Activated CD8-positive, alpha-beta memory T cell treated with anti-CD3 and anti-CD28 coated beads, Interleukin-2, amount 50 U/mL, for 1 hour (primary cell): ENCODE results near the gene ATP6V1E1.
"Not testable (repeated sequence)": the region's sequence is repeated elsewhere in the genome, so short reads cannot be mapped to it uniquely, and the experiment has no call there.

Source experiments
- DNase-seq: peaks from one replicate; pipeline ENCODE4 v3.0.0-alpha.2; 2020; ENCODE audit errors: extremely low read depth

The ATP6V1E1 gene

DNA sequence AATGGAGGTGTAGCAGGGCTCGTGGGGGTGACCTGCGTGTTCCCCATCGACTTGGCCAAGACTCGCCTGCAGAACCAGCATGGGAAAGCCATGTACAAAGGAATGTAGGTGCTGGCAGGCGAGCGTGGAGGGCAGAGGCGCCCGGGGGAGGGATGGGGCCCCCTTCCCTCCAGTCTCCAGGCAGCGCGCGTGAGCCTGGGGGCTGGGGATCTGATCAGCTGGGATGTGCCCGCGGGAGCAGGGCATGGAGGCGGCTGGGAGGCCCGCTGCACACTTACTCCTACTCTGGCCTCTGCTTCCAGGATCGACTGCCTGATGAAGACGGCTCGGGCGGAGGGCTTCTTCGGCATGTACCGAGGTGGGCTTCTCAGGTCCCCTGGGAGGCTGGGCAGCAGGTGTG is 47.5 kb downstream of the ATP6V1E1 start:
- DNase-seq = no peak

DNA sequence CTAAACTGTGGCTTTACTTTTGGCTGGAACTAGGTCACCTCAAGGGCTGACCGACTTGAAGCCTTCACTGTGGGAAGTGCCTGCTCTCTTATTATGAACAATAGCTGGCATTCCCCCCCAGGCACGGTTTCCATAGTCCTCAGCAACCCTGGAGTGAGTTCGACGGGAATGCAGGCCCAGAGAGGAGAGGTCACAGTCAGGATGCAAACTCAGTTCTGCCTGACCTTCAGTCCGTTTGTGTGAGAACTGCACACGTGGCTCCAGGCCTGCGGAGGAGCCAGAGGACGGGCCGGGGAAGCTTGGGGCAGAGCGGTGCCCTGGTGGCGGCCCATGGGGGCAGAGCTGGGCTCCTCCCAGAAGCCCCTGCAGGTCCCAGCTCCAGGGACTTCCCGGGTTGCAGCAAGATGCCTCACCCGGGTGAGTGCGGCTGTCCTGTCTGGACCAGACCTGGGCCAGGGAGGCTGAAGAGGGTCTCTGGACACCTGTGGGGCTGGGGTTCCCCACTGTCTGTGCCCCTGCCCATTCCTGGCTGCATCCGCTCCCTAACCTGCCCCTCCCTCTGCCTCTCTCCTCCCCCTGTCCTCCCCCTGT is 48.0 kb downstream of the ATP6V1E1 start:
- no peak for DNase-seq

DNA sequence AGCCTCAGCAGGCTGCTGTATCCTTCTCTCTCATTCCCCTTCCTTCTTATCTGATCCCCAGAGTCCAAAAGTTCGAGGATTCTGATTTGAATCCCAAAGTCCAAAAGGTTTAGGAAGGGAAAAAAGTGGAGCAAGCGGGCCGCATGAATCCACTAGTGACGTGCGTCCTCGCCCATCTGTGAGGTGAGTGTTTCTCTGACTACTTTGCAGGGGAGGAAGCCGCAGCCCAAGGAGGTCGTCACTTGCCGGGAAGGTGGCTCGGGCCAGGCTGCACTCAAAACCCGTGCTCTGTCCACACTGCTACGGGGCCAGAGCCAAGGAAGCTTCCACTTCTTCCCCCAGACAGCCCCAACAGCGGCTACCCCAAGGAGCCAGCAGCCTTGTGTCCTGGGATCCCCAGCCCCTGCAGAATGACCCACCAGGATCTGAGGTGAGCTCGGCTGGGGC is 49.0 kb downstream of the ATP6V1E1 start:
- no peak for DNase-seq

DNA sequence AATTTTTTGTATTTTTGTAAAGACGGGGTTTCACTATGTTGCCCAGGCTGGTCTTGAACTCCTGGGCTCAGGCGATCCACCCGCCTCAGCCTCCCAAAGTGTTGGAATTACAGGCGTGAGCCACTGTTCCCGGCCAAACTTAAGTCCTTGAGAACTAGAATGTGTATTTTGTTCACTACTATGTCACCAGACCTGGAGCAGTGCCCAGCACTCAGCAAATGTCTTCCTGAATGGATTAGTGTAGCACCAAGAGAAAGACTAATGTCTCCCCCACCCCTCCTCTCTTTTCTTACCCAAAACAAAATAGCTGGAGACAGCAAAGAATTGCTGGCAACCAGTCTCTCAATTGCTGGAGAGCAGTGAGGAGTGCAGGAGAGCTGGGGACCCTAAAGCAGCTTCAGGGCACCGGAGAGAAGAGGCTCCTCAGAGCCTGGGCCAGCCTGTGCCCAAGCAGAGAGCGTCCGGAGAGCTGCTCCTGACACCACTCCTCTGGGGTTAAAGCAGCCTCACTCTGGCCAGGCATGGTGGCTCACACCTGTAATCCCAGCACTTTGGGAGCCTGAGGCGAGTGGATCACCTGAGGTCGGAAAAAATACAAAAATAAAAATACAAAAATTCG is 50.3 kb downstream of the ATP6V1E1 start:
- DNase-seq = no peak

DNA sequence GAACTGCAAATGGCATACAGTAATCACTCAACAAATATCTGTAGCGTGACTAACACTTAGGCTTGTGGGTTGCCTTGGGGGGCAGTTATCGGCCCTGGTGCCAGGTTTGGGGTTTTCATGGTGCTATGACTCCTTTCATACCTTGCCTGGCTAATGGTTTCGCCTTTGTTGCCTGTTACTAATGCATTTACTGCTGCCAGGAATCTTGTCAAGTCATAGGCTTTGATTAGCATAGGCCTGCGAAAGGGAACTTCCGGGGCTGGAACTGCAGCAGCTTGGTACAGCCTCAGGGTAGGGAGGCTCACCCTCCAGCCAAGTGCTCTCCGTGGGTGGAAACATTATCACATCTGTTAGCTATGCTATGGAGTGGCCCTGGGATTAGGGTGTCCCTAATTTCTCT is 52.1 kb downstream of the ATP6V1E1 start:
- DNase-seq = no peak

DNA sequence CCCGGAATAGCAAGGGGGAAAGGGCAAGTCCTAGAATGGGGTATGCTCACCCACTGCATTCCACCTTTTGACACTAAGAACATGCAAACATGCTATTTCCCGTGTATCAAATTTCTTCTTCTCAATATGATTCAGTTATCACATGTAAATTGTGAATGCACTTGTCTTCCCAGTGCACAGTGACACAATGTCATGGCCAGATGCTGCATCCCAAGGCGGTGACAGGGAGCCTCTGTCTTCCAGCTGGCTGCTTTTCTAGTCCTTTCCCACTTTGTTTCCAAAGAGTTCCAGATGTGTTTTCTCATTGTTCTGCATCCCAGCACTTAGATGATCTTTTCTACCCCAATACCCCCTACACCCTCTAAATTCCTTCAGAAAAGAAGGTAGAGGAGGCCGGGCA is 52.9 kb downstream of the ATP6V1E1 start:
- DNase-seq = no peak

DNA sequence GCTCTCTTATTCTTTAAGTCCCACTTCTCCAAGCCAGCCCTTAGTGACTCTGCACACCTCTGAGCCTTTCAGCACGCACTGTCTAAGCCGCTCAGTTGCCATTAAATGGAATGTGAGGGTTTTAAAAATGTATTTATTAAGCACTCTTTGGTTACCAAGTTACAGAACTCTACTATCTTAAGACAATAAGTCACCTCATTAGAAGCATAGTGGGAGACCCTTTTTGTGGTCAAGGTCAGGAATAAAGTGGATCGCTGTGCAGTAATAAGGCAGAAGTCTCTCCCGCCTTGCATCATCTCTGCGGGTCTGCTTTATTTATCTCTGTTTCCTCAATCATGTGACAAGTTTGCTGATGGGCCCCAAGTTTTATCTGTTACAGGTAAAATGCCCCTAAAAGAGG is 53.4 kb downstream of the ATP6V1E1 start:
- DNase-seq = no peak

DNA sequence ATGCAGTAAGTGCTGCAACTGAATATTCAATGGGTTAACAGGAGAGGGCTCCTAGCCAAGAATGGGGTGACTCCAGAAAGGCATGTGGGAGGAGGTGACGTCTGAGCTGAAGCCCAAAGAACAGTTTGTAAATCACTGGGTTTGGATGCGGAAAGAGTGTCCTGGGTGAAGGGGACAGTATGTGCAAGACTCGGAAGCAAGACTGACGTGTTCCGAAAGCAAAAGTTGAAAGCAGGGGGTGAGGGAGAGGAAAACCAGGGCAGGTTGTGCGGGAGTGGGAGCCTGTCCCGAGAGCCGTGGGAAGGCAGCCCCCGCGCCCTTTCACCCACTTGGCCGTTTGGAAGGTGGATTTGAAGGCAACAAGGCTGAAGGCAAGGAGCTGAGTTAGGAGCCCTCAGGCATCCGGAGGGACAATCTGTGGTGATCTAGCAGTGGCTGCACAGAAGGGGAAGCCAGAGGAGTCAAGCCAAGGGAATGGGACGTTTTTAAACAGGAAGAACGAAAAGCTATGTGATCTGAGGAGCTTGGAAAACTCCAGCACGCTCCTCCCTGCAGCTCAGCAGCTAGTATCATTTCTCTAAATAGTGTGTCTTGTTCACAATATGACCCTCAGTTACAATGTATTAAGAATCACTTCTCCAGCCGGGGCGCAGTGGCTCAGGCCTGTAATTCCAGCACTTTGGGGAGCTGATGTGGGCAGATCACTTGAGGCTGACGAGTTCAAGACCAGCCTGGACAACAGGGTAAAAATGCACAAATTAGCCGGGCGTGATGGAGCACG is 57.5 kb downstream of the ATP6V1E1 start:
- no peak for DNase-seq

DNA sequence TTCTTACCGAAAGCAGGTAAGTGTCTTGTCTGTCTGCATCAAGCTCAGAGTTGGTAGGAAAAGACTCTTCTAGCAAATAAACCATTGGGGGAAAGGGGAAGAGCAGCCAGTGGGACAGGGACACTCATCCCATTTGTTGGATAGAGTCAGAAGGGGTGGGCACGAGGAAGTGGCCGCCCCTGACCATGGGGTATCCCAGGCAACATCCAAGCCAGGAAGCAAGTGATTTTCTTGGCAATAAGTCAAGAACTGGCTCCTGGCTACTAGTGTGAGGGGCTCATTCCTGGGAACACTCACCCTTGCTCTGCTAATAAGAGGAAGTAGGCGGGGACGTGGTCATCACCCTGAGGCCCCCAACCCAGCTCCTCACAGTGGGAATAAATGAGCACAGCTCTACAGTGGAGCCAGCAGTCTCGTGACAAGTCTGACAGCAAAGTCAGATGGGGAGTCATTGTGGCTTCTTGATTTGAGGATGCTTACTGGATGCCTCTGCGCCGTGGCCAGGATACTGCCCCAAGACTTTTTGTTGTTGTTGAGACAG is 58.5 kb downstream of the ATP6V1E1 start:
- DNase-seq = no peak

DNA sequence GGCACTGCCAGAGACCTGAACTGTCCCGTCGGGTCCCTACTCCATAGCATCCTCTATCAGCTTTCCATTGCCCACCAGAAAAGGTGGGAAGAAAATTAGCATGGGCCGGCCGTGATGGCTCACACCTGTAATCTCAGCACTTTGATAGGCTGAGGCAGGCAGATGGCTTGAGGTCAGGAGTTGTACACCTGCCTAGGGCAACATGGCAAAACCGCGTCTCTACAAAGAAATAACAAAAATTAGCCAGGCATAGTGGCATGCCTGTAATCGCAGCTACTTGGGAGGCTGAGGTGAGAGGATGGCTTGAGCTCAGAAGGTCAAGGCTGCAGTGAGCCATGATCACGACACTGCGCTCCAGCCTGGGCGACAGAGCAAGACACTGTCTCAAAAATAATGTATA is 61.8 kb downstream of the ATP6V1E1 start:
- no peak for DNase-seq

DNA sequence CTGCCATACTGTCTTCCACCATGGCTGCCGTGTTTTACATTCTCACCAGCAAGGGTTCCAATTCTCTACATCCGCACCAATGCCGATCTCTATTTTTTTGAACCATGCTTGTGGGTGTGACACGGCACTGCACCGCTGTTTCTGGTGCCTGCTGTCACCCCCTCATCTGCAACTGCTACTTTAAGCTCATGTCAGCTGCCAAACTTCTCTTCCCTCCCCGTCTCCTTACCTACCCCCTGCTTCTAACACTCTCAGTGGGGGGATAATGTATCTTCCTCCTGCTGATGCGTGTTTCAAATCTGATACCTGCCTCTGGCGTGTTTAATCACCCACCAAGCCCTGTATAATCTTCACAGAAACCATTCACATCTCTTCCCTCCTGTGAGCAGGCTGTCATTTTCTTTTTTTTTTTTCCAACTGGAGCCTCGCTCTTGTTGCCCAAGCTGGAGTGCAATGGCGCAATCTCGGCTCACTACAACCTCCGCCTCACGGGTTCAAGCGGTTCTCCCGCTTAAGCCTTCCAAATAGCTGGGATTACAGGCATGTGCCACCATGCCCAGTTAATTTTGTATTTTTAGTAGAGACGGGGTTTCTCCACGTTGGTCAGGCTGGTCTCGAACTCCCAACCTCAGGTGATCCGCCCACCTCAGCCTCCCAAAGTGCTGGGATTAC is 62.4 kb downstream of the ATP6V1E1 start:
- DNase-seq = not testable (repeated sequence)

DNA sequence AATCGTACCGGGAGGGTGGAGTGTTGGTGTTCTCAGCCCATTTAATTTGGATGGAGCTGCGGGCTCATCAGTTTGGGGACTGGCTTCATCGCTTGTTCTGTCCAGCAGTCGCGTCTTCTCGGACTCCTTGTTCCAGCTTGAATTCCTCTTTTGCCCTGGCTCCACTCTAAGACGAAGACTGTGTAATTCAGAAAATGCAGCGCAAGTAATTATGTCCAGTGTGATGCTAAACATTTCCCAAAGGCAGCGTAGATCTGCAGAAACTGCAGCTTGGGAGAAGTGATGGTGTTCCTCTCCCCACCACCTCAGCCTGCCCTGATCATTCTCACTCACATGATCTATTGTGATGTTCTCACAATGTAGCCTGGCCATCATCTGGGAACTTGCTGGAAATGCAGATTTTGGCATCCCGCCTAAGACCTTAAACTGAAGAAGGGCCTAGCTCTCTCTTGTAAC is 64.6 kb downstream of the ATP6V1E1 start:
- no peak for DNase-seq

DNA sequence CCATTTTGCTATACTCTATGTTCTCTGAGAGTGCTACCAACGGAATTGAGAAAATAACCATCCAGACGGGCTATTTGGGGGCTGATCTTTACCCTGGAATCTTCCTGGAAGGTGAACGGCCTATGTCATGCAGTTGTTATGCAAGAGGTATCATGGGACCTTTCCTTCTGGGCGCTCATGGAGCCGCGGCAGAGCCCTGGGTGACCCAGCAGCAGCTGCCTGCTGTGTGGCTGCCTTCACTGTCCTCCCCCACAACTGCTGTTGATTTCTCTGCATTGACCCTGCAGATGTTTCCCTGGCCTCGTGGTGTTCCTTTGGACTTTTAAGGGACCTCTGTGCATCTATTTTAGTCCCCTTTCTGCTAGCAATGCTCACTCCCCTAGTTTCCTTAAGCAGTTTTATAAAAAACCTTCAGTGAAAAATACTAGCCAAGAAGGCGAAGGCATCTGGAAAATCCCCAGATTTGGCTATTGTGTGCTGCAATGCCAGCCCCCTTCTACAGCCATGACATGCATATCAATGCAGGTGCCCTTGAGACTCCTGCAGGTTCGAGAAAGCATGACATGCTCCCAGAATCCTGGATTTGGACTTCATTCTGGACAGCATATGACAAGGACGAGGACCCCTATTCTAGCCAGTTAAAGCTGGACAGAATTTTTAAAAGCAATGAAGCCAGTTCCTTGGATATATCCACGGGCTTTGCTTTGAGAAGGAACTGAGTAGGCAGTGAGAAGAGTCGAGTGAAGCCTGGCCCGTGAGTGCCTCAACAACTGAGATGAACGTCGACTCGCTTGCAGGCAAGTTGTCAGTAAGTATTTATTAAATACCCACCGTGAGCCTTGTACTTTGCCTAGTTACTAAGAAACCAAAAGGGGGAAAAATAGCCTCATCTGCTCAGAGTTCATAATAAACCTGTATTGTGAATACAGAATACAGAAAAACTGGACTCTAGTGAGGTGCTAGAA is 65.4 kb downstream of the ATP6V1E1 start, which contains the start of gene SLC25A18:
Gene SLC25A18, plus strand, starts transcription at position 593 of the 965 bp plus-strand sequence. CDS start 16,447 bp downstream, outside the sequence.
- no peak for DNase-seq

DNA sequence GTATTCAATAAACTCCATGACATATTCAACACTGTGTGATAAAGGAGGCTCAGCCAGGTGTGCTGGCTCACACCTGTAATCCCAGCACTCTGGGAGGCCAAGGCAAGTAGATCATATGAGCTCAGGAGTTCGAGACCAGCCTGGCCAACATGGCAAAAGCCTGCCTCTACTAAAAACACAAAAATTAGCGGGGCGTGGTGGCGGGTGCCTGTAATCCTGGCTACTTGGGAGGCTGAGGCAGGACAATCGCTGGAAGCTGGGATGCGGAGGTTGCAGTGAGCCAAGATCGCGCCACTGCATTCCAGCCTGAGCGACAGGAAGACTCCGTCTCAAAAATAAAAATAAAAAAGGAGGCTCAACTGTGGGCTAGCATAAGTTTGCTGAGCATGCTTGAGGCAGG is 69.4 kb downstream of the ATP6V1E1 start:
- DNase-seq = no peak

DNA sequence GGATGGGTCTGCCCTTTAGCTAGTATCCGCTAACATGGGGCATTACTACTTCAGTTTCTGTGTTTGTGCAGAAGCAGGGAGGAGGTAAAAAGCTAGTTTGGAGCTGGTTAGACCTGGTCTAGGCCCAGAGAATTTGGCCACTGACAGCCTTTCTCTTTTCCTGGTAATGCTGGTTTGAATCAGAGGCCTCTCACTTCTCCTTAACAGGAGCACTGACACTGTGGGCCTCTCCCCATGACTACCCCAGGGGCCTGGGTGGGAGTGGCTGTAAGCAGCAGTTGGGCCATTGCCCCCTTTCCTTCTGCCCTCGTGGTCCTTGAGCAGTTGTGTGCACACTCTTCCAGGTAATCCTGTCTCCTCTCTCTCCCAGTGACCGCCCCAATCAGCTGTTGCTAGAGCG is 73.7 kb downstream of the ATP6V1E1 start:
- no peak for DNase-seq

DNA sequence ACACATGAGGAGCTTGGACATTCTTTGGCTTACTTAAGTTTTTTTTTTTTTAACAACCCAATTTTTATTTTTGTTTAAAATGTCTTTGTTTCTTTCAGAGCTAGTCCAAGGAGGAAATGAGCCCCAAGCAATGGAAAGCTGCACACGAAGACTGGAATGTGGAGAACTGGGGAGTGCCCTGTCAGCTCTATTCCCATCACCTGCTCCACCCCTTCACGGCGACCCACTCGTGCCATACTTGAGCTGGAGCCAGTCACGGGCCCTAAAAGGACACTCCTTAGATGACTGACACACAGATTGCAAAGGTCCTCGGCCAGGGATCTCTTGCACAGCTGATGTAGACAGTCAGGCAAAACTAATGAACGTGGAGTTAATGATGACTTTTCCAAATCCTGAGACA is 75.8 kb downstream of the ATP6V1E1 start:
- DNase-seq = no peak

DNA sequence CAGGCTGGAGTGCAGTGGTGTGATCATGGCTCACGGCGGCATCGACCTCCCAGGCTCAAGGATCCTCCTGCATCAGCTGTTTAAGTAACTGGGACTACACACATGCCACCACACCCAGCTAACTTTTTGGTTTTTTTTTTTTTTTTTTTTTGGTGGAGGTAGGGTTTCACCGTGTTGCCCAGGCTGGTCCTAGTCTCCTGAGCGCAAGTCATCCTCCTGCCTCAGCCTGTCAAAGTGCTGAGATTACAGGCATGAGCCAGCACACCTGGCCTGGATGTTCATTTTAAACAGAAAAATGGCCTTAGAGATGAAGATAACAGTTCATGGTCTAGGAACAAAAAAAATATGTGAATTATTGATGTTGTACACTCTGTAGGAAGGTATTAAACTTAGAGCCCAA is 78.9 kb downstream of the ATP6V1E1 start:
- DNase-seq = no peak

DNA sequence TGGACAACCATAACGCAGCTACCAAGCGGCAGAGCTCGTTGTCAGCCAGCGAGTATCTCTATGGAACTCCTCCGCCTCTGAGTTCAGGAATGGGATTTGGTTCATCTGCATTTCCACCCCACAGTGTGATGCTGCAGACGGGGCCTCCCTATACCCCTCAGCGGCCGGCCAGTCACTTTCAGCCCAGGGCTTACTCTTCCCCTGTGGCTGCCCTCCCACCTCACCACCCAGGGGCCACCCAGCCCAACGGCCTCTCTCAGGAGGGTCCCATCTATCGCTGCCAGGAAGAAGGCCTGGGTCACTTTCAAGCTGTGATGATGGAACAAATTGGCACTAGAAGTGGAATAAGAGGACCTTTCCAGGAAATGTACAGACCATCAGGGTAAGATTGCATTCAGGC is 79.4 kb downstream of the ATP6V1E1 start:
- no peak for DNase-seq

DNA sequence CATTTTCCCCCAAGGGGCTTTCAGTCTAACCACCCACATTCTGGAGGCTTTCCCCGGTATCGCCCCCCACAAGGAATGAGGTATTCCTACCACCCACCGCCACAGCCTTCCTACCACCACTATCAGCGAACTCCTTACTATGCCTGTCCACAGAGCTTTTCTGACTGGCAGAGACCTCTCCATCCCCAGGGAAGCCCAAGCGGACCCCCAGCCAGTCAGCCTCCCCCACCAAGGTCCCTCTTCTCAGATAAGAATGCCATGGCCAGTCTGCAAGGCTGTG is 79.9 kb downstream of the ATP6V1E1 start:
- DNase-seq = no peak

DNA sequence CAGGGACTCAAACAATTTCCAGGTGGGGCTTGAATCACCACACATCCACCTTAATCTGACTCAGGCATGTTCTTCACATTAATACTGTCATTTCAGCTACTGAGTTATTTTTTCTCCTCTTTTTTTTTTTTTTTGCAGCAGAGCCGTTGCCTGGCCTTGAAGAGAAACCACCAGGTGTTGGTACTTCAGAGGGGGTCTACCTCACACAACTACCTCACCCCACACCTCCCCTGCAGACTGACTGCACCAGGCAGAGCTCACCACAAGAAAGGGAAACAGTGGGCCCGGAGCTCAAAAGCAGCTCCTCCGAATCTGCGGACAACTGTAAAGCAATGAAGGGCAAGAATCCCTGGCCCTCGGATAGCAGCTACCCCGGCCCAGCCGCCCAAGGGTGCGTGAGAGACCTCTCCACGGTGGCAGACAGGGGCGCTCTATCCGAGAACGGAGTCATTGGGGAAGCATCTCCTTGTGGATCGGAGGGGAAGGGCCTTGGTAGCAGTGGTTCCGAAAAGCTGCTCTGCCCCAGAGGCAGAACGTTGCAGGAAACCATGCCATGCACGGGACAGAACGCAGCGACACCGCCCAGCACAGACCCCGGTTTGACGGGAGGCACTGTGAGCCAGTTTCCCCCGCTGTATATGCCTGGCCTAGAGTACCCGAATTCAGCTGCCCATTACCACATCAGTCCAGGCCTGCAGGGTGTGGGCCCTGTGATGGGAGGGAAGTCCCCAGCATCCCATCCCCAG is 80.4 kb downstream of the ATP6V1E1 start:
- no peak for DNase-seq
